HepG2 (cell line): Measurements from ENCODE around the gene GNPDA1. TPM values are rescaled to one million over a fixed set of nuclear protein-coding genes. Genes with fewer than 3 reads are reported as not detected.

Experiments used
- DDIT3 ChIP-seq: sonication (generic); formaldehyde crosslinking; IDR thresholded peaks from 2 replicates; pipeline ENCODE4 v1.4.0; 2020; ENCODE audit warnings: mild to moderate bottlenecking, missing genetic modification reagents
- MAFF ChIP-seq: IDR thresholded peaks from 2 replicates; pipeline ENCODE4 v1.6.1; 2011; ENCODE audit warnings: low read depth, low read length, improper control_type of control experiment
- MYNN ChIP-seq: sonication (generic); formaldehyde crosslinking; IDR thresholded peaks from 2 replicates; pipeline ENCODE4 v1.4.0; 2020; ENCODE audit warnings: mild to moderate bottlenecking, low read depth, missing genetic modification reagents
- POGZ ChIP-seq: sonication (generic); formaldehyde crosslinking; IDR thresholded peaks from 2 replicates; pipeline ENCODE4 v1.4.0; 2020; ENCODE audit warnings: mild to moderate bottlenecking, missing genetic modification reagents
- PRDM4 ChIP-seq: sonication (generic); formaldehyde crosslinking; IDR thresholded peaks from 2 replicates; pipeline ENCODE4 v1.9.0; 2021; ENCODE audit warnings: missing genetic modification reagents, borderline replicate concordance
- SNAPC4 ChIP-seq: sonication (generic); formaldehyde crosslinking; IDR thresholded peaks from 2 replicates; pipeline ENCODE4 v1.4.0; 2020; ENCODE audit warnings: mild to moderate bottlenecking, missing genetic modification reagents
- ZBTB37 ChIP-seq: sonication (generic); formaldehyde crosslinking; IDR thresholded peaks from 2 replicates; pipeline ENCODE4 v1.4.0; 2020; ENCODE audit warnings: mild to moderate bottlenecking, missing genetic modification reagents
- ZC3H13 ChIP-seq: sonication (generic); formaldehyde crosslinking; IDR thresholded peaks from 2 replicates; pipeline ENCODE4 v1.8.1; 2023; ENCODE audit warnings: mild to moderate bottlenecking, missing genetic modification reagents, moderate library complexity
- ZNF18 ChIP-seq: sonication (generic); formaldehyde crosslinking; IDR thresholded peaks from 2 replicates; pipeline ENCODE4 v1.8.0; 2022; ENCODE audit warnings: mild to moderate bottlenecking, missing genetic modification reagents; ENCODE audit not compliant: insufficient replicate concordance
- ZNF878 ChIP-seq: sonication (generic); formaldehyde crosslinking; IDR thresholded peaks from 2 replicates; pipeline ENCODE4 v1.8.1; 2023; ENCODE audit warnings: mild to moderate bottlenecking, missing genetic modification reagents, moderate library complexity
- polyA plus RNA-seq, 8 experiments: library from polyadenylated mRNA; depleted of rRNA in 3 of 8; stranded (reverse) in 7 of 8; unstranded in 1 of 8; fragments of >200 nt; fragmentation: Illumina TruSeq in 4 of 8; extraction: Trizol in 4 of 8; gene quantifications; 2 replicates each; pipeline versions ENCODE4 v1.2.1 to v1.2.3, GENCODE V29; 2011 to 2016; ENCODE audit warnings: low read depth in 4 of 8, missing spikeins in 1 of 8, mixed read lengths in 1 of 8; ENCODE audit not compliant: insufficient read depth in 1 of 8
- total RNA-seq, 5 experiments: library from RNA; depleted of rRNA; stranded (reverse); fragments of >200 nt; fragmentation: Illumina TruSeq; extraction: Trizol; gene quantifications; 2 replicates each; pipeline ENCODE4 v1.2.3, GENCODE V29; 2016; ENCODE audit warnings: low read depth in 1 of 5

GNPDA1 gene
- total and polyA plus RNA-seq, 2 of the 13 experiments (the other 11 are each of a cell fraction or from before 2014, with no cell fraction given): 6.0 to 54.1 TPM

- no peak for TF ChIP-seq ZBTB37 (CRISPR knock-in tag)
- no peak; the same call in 1 of the 2 replicates for TF ChIP-seq MAFF
- TF ChIP-seq ZC3H13 (CRISPR knock-in tag): no peak
- TF ChIP-seq POGZ (CRISPR knock-in tag): no peak
- no peak for TF ChIP-seq MYNN (CRISPR knock-in tag)
- no peak for TF ChIP-seq SNAPC4 (CRISPR knock-in tag)
- no peak for TF ChIP-seq ZNF18 (CRISPR knock-in tag)
- no peak for TF ChIP-seq PRDM4 (CRISPR knock-in tag)
- TF ChIP-seq DDIT3 (CRISPR knock-in tag): no peak
- no peak for TF ChIP-seq ZNF878 (CRISPR knock-in tag)
These were observed 1.1 kb upstream of the GNPDA1 start (continued) for GRCh38 chr5:142013734-142014521.
